ENCODE measurements around the gene GLIS2. TPM values are rescaled to one million over a fixed set of nuclear protein-coding genes. Genes with fewer than 3 reads are reported as not detected.

GLIS2 gene
- total RNA-seq, 3 donors from 2014 or later, result 1.7 to 21.1 (median 2.9) TPM

DNA sequence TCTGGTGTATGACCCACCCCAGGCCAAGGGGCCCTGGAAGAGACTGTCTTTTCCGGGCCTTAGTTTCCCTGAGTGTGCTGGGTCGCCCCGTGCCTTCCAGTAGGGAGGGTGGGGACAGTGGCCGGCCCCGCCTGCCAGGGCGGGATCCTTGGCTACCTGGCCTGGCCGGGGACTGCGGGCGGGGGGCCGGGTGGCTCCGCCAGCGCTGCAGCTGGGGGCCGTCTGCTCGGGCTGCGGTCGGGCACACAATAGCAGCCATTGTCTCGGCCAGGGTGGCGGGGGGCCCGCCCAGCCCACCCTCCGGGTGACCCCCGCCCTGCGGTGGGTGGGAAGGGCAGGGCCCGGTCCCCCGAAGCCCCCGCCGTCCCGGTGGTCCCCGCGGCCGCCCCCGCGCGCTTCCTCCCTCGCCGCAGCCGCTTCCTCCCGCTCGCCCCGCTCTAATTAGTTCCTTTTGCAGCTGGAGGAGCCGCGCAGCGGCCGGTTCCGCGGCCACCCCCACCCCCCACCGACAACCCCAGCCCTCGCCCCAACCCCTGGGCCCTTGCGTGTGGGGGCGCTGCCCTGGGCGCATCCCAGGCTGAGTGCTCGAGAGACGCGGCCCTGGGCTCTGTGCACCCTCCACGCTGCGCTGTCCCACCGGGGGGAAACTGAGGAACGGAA is 11.6 kb downstream of the GLIS2 start:
- no peaks in the 10 kb centered on the region for H3K9me3 ChIP-seq
- TF ChIP-seq, protein P1, sequence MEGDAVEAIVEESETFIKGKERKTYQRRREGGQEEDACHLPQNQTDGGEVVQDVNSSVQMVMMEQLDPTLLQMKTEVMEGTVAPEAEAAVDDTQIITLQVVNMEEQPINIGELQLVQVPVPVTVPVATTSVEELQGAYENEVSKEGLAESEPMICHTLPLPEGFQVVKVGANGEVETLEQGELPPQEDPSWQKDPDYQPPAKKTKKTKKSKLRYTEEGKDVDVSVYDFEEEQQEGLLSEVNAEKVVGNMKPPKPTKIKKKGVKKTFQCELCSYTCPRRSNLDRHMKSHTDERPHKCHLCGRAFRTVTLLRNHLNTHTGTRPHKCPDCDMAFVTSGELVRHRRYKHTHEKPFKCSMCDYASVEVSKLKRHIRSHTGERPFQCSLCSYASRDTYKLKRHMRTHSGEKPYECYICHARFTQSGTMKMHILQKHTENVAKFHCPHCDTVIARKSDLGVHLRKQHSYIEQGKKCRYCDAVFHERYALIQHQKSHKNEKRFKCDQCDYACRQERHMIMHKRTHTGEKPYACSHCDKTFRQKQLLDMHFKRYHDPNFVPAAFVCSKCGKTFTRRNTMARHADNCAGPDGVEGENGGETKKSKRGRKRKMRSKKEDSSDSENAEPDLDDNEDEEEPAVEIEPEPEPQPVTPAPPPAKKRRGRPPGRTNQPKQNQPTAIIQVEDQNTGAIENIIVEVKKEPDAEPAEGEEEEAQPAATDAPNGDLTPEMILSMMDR (IDR thresholded peaks at IDR 0.05), result no peak
- H3K4me1 ChIP-seq (ENCODE audit: low read depth), result peaks cover 11% of the 10 kb centered on the region
- no peak for ATAC-seq
- intact Hi-C loops (cut with DNase I, micrococcal nuclease), result no loop called here
- no peaks in the 10 kb centered on the region for H3K36me3 ChIP-seq (ENCODE audit: low read depth)
- no peak overlapping the region for H3K4me3 ChIP-seq
- no peak for DNase-seq

DNA sequence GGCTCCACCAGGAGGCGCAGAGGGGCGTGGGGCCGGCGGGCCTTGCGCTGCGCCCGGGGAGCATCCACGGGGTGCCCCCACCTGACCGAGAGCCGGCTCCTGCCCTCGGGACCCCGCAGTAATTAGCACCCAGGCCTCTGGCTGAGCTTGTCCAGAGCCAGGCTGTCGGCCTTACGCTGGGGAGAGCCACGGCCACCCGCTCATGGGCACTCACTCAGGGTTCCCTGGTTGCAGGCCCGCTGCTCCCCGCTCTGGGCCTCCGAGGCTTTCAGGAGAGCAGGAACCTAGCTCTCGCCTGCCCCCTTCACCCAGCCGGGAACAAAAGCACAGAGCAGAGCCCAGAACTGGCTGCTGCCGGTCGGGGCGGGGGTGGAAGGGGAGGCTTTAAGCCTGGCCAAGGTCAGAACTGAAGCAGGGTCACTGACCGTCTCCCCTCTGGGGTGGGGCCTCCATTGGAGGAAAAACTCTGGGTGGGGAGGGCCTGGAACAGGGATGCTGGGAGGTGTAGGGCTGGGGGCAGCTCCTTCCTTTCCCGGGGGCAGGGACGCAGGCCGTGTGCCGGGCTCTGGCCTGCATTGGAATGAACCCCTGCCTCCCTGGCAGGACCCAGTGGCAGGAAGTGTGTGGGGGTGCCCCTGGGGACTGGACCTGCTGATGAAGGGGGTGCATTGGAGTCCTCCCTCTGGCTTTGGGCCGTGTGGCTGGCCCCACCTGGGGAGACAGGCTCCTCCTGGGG is 12.3 kb downstream of the GLIS2 start:
- ATAC-seq (peak; percentile 77), DNase-seq (peak in 2 of 3 donors; percentile 71 to 77)
- H3K36me3 ChIP-seq (ENCODE audit: low read depth), result no peaks in the 10 kb centered on the region
- peaks cover 11% of the 10 kb centered on the region for H3K4me1 ChIP-seq (ENCODE audit: low read depth)
- no peaks in the 10 kb centered on the region for H3K9me3 ChIP-seq
- intact Hi-C loops (cut with DNase I, micrococcal nuclease), result no loop called here
- no peak overlapping the region for H3K4me3 ChIP-seq
- TF ChIP-seq, protein P1 (IDR thresholded peaks at IDR 0.05), result peak; percentile 41

DNA sequence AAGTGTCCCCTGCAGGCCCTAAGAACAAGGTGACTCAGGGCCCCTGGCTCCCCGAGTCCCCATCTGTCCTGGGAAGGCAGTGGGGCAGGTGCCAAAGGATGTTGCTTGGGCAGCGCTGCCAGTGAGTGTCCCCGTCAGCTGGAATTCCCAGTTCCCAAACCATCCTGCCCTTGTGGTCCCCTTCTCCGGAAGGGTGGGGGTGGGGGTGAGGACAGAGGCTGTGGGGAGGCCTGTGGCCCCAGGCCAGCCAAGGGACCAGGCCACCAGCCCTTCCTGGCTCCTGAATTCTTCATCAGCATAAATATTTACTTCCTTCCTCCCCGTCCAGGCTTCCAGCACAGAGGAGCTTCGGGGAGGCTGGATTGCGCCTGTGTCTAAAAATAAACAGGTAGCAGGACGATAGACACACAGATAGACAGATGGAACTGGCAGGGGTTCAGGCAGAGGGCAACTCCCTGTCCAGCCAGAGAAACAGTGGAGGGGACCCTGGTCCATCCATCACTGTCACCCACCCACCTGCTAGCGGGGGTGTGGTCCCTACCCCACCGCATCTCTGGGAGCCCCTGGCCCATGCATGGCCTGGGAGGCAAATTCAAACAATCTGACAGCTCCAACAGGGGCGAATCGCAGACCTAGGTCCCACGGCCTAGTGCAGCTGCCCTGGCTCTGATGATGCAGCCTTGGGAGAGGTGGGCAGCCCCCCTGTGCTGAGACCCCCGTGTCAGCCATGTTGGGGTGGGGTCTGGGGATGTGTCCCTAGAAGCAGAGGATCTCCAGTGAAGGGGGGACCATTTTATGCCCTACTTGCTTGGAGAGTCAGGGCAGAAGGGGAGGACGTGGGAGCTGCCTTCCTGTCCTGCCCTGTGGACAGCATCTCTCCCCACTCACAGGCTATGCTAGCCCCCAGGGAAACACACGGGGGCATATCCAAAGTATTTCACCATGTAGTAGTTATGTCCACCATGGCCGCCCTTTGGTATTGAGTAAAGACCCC is 13.2 kb downstream of the GLIS2 start:
- TF ChIP-seq, protein P1 (IDR thresholded peaks at IDR 0.05), result no peak
- DNase-seq (no peak), ATAC-seq (no peak)
- H3K4me3 ChIP-seq, result no peak overlapping the region
- no peaks in the 10 kb centered on the region for H3K9me3 ChIP-seq
- intact Hi-C loops (cut with DNase I, micrococcal nuclease), result no loop called here
- H3K36me3 ChIP-seq (ENCODE audit: low read depth), result no peaks in the 10 kb centered on the region
- peaks cover 11% of the 10 kb centered on the region for H3K4me1 ChIP-seq (ENCODE audit: low read depth)

DNA sequence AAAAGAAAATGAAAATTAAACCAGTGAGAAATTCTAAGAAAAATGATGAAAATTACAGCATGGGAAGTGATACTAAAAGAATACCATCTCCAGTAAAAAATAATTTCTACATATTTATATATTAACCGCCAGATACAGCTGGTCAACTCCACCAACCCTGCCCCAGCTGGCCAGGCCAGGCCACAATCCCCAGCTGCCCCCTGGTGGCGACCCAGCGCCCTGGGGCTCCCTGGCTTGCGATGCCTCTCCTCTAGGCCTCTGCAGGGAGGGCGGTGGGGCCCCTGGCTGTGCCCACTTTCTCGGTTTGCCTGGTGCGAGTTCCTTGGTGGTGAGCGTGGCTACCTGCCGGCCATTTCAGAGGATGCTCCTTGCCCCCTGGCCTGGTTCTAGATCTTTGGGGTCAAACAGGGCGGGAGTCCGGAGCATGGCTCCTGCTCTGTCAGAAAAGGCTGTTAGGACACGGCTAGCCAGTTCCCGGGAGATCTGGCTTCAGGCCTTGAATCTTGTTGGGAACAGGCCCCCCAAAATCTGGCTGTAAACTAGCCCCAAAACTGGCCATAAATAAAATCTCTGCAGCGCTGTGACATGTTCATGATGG is 14.5 kb downstream of the GLIS2 start:
- H3K36me3 ChIP-seq (ENCODE audit: low read depth), result no peaks in the 10 kb centered on the region
- H3K4me3 ChIP-seq, result no peak overlapping the region
- peaks cover 11% of the 10 kb centered on the region for H3K4me1 ChIP-seq (ENCODE audit: low read depth)
- ATAC-seq (peak; percentile 83), DNase-seq (peak; percentile 78 to 89 (median 89))
- no peaks in the 10 kb centered on the region for H3K9me3 ChIP-seq
- TF ChIP-seq, protein P1 (IDR thresholded peaks at IDR 0.05), result peak; percentile 95
- intact Hi-C loops (cut with DNase I, micrococcal nuclease), result loop anchor here (5.0 to 10.0 kb wide), 2 partner anchors 43 to 46 kb away; no protein-coding TSS in a partner anchor

DNA sequence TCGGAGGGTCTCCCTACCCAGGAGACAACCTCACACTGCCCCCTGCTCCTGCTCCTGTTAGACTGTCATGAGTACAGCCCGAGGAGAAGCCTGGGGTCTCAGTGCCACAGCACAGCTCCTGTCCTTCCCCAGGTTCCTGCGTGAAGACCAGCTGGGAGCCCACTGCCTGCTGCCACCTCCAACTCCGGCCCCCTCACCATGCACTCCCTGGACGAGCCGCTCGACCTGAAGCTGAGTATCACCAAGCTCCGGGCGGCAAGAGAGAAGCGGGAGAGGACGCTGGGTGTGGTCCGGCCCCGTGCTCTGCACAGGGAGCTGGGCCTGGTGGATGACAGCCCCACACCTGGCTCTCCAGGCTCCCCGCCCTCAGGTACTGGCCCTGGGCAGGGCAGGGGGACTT is 16.2 kb downstream of the GLIS2 start:
- TF ChIP-seq, protein P1 (IDR thresholded peaks at IDR 0.05), result no peak
- Histone ChIP-seq H3K4me1 (ENCODE audit: low read depth) (peaks cover 11% of the 10 kb centered on the region), H3K36me3 (ENCODE audit: low read depth) (no peaks in the 10 kb centered on the region), H3K4me3 (no peak overlapping the region), H3K9me3 (no peaks in the 10 kb centered on the region)
- intact Hi-C loops (cut with DNase I, micrococcal nuclease), result loop anchor here (5.0 to 10.0 kb wide), 2 partner anchors 45 to 47 kb away; no protein-coding TSS in a partner anchor
- ATAC-seq (no peak), DNase-seq (no peak)

All from mucosa of descending colon (tissue), 3 donors.